BLaER1 treated with 17β-estradiol and CSF1 and Interleukin-3, amounts not matched to agents 10 nM and 100 nM (cell line): Measurements from ENCODE around the gene CADM4.

ENCODE experiments used
- H3K27ac ChIP-seq, 11 experiments: shearing (Covaris generic); formaldehyde crosslinking; 2 replicates each; pipeline ENCODE4 v1.8.1; 2022
- H3K27me3 ChIP-seq, 11 experiments: shearing (Covaris generic); formaldehyde crosslinking; 2 replicates each; pipeline ENCODE4 v1.8.1; 2022
- H3K36me3 ChIP-seq, 11 experiments: shearing (Covaris generic); formaldehyde crosslinking; 2 replicates each; pipeline ENCODE4 v1.8.1; 2022
- H3K4me1 ChIP-seq, 10 experiments: shearing (Covaris generic); formaldehyde crosslinking; 2 replicates each; pipeline ENCODE4 v1.8.1; 2022
- H3K4me2 ChIP-seq, 11 experiments: shearing (Covaris generic); formaldehyde crosslinking; 2 replicates each; pipeline ENCODE4 v1.8.1; 2022
- H3K4me3 ChIP-seq, 10 experiments: shearing (Covaris generic); formaldehyde crosslinking; 2 replicates each; pipeline ENCODE4 v1.8.1; 2022
- H3K9ac ChIP-seq, 11 experiments: shearing (Covaris generic); formaldehyde crosslinking; 2 replicates each; pipeline ENCODE4 v1.8.1; 2022
- H3K9me3 ChIP-seq, 11 experiments: shearing (Covaris generic); formaldehyde crosslinking; replicated peaks in 1 of 11; 2 replicates each; pipeline ENCODE4 v1.8.1; 2022
- H4K20me1 ChIP-seq, 11 experiments: shearing (Covaris generic); formaldehyde crosslinking; 2 replicates each; pipeline ENCODE4 v1.8.1; 2022
- Cebpa-rat ChIP-seq, 11 experiments: shearing (Covaris generic); IDR thresholded peaks; 2 replicates each; pipeline ENCODE4 v1.8.1; 2022

CADM4 gene

DNA sequence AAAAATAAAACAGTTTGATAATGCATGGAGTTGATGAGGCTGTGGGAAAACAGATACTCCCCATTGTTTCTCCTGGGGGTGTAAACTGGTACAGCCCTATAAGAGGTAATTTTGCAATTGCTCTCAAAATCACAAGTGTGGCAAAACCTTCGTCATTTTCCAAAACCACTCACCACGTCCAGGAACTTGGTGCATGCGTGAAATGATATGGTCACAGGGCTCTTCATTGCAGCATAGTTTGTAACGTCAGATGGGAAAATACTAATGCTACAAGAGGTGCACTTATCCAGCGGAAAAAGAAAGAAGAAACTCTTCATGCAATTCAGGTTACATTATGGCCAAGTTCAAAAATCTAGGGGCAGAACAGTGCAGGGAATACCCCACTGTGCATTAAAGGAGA lies 42.2 kb upstream of the CADM4 start:
- H3K36me3 ChIP-seq: no peaks in the 10 kb centered on the region
- H4K20me1 ChIP-seq: no peaks in the 10 kb centered on the region
- no peak for TF ChIP-seq Cebpa-rat (IDR thresholded peaks at IDR 0.05)
- H3K9me3 ChIP-seq: no peaks in the 10 kb centered on the region
- peaks cover 0 to 17% (median 0%) of the 10 kb centered on the region in 10 experiments; a peak in 7 of 20 replicates for H3K4me1 ChIP-seq
- H3K9ac ChIP-seq: no peak overlapping the region
- H3K27ac ChIP-seq: no peak overlapping the region
- no peak overlapping the region for H3K4me3 ChIP-seq
- H3K27me3 ChIP-seq: no peaks in the 10 kb centered on the region
- H3K4me2 ChIP-seq: no peak overlapping the region

DNA sequence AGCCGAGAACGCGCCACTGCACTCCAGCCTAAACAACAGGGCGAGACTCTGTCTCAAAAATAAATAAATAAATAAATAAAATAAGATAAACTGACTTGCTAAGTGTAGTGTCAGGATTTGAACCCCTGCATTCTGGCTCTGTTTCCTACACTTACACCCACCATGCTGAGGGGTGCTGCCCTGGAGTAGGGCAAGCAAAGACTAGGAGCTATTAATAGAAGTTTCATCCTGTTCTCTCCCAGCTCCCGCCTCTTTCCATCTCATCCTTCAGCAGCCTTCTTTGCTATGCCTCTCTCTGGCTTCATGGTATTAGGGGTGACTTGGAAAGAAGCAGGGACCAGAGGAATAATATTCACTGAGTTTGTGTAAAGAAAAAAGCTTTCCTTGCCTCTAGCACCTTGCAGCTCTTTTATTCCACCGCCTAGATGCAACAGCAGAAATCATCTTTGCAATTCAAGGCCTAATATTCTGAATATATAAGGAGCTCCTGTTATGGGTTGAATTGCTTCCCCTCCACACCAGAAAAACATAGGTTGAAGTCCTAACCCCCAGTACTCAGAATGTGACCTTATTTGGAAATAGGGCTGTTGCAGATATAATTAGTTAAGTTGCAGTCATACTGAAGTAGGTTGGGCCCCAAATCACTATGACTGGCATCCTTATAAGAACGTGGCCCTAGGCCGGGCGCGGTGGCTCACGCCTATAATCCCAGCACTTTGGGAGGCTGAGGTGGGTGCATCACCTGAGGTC lies 39.0 kb upstream of the CADM4 start:
- no peak overlapping the region for H3K4me2 ChIP-seq
- no peaks in the 10 kb centered on the region for H3K9me3 ChIP-seq
- peaks cover 12 to 49% (median 25%) of the 10 kb centered on the region in 10 experiments for H3K4me1 ChIP-seq
- no peaks in the 10 kb centered on the region for H3K36me3 ChIP-seq
- no peak overlapping the region for H3K4me3 ChIP-seq
- no peaks in the 10 kb centered on the region for H4K20me1 ChIP-seq
- TF ChIP-seq Cebpa-rat (IDR thresholded peaks at IDR 0.05): no peak
- H3K9ac ChIP-seq: no peak overlapping the region
- H3K27ac ChIP-seq: no peak overlapping the region
- no peaks in the 10 kb centered on the region for H3K27me3 ChIP-seq

DNA sequence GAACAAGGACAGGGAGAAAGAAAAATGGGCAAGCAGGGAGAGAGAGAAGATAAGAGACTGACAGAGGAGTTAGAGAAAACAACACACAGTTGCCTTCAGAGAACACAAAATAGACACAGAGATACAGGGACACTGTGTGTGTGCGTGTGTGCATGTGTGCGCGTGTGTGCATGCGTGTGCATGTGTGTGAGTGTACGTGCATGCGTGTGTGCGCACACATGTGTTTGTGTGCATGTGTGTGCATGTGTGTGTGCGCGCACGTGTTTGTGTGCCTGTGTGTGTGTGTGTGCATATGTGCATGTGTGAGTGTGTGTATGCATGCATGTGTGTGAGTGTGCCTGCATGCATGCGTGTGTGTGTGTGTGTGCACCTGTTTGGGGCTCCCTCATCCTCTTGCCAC lies 36.3 kb upstream of the CADM4 start:
- no peak overlapping the region for H3K4me3 ChIP-seq
- no peaks in the 10 kb centered on the region for H4K20me1 ChIP-seq
- H3K9me3 ChIP-seq: no peaks in the 10 kb centered on the region
- H3K36me3 ChIP-seq: no peaks in the 10 kb centered on the region
- no peak for TF ChIP-seq Cebpa-rat (IDR thresholded peaks at IDR 0.05)
- peak overlapping the region in 10 of 11 experiments; percentile 61 to 97 (median 87); a peak in 18 of 22 replicates for H3K27ac ChIP-seq
- peak overlapping the region; percentile 30 to 79 (median 61); a peak in 16 of 22 replicates for H3K9ac ChIP-seq
- no peaks in the 10 kb centered on the region for H3K27me3 ChIP-seq
- peaks cover 17 to 64% (median 53%) of the 10 kb centered on the region in 10 experiments for H3K4me1 ChIP-seq
- peak overlapping the region in 8 of 11 experiments; percentile 74 to 94 (median 87); a peak in 16 of 22 replicates for H3K4me2 ChIP-seq

DNA sequence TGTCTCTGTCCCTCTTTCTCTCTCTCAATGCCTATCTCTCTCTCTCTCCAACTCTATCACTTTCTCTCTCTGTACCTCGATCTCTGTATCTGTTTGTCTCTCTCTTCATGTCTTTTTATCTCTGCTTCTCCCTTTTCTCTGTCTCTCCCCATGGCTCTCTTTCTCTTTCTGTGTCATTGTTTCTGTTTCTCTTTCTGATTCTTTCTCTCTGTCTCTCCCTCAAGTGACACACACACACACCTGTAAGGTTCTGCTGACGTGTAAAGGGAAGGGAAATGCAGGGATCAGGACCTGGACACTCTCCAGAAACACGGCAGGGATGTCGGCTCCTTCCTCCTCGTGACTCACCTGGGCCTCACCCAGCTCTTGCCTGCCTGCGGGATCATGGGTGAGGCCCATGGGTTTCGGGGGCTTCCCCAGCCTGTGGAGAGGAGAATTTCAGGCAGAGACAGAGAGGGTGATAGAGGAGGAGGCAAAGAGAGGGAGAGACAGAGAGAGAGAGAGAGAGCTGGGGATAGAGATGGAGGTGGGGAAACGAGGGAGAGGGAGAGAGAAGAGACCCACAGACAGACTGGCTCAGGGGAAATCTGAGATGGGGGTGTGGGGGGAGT lies 35.7 kb upstream of the CADM4 start:
- no peak for TF ChIP-seq Cebpa-rat (IDR thresholded peaks at IDR 0.05)
- peak overlapping the region; percentile 33 to 94 (median 84); a peak in 21 of 22 replicates for H3K4me2 ChIP-seq
- no peaks in the 10 kb centered on the region for H3K36me3 ChIP-seq
- peak overlapping the region; percentile 61 to 97 (median 87) for H3K27ac ChIP-seq
- H3K9ac ChIP-seq: peak overlapping the region; percentile 30 to 79 (median 61); a peak in 20 of 22 replicates
- H3K4me3 ChIP-seq: peak overlapping the region in 1 of 10 experiments; percentile 10; a peak in 1 of 20 replicates
- no peaks in the 10 kb centered on the region for H3K9me3 ChIP-seq
- H4K20me1 ChIP-seq: no peaks in the 10 kb centered on the region
- no peaks in the 10 kb centered on the region for H3K27me3 ChIP-seq
- peaks cover 22 to 69% (median 58%) of the 10 kb centered on the region in 10 experiments for H3K4me1 ChIP-seq

DNA sequence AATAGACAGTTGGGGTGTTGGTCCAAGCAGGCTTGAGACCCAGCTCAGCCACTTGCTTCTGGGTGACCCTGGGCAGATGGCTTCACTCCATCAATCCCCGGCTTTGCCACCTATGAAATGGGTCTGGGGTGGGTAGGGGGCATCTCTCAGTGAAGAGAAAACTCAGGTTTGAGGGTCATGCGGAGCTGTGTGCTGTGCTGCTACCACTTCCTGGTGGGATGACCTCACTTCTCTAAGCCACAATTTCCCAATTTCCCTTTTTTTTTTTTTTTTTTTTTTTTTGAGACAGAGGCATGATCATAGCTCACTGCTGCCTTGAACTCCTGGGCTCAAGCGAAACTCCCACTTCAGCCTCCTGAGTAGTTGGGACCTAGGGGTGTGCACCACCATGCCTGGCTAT lies 34.9 kb upstream of the CADM4 start:
- Histone ChIP-seq H3K36me3 (no peaks in the 10 kb centered on the region), H3K4me3 (peak overlapping the region in 2 of 10 experiments; percentile 7 to 10; a peak in 2 of 20 replicates), H3K27ac (peak overlapping the region; percentile 61 to 97 (median 87)), H3K9me3 (no peaks in the 10 kb centered on the region), H3K9ac (peak overlapping the region; percentile 29 to 79 (median 68); a peak in 17 of 22 replicates), H3K4me2 (peak overlapping the region; percentile 33 to 94 (median 84); a peak in 21 of 22 replicates), H4K20me1 (no peaks in the 10 kb centered on the region; a peak in 1 of 22 replicates), H3K27me3 (no peaks in the 10 kb centered on the region), H3K4me1 (peaks cover 25 to 72% (median 60%) of the 10 kb centered on the region in 10 experiments)
- TF ChIP-seq Cebpa-rat (IDR thresholded peaks at IDR 0.05): peak in 5 of 11 experiments; percentile 25 to 62 (median 49); a peak in 3 of 22 replicates

DNA sequence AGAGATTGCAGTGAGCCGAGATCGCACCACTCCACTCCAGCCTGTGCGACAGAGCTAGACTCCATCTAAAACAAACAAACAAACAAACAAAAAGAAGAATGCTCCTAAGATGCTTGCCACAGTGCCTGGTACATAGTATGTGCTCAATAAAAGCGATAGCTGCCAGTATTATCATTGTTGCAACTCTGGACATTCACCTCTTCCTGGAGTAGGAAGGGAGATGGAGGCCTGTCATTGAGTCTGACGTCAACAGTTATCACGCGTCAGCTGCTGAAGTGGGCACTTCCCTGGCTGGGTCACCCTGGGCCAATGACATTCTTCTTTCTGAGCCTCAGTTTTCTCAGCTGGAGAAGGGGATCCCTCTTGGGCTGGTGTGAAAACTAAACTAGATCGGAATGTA lies 34.5 kb upstream of the CADM4 start:
- peak overlapping the region in 1 of 10 experiments; percentile 7; a peak in 1 of 20 replicates for H3K4me3 ChIP-seq
- peaks cover 25 to 72% (median 60%) of the 10 kb centered on the region in 10 experiments for H3K4me1 ChIP-seq
- H3K9ac ChIP-seq: peak overlapping the region in 10 of 11 experiments; percentile 29 to 79 (median 69); a peak in 15 of 22 replicates
- peak overlapping the region; percentile 61 to 97 (median 87) for H3K27ac ChIP-seq
- H3K4me2 ChIP-seq: peak overlapping the region; percentile 33 to 94 (median 84); a peak in 21 of 22 replicates
- no peak for TF ChIP-seq Cebpa-rat (IDR thresholded peaks at IDR 0.05)
- H3K27me3 ChIP-seq: no peaks in the 10 kb centered on the region
- H3K9me3 ChIP-seq: no peaks in the 10 kb centered on the region
- no peaks in the 10 kb centered on the region for H3K36me3 ChIP-seq
- peaks cover 0 to 2% (median 0%) of the 10 kb centered on the region in 11 experiments; a peak in 3 of 22 replicates for H4K20me1 ChIP-seq

DNA sequence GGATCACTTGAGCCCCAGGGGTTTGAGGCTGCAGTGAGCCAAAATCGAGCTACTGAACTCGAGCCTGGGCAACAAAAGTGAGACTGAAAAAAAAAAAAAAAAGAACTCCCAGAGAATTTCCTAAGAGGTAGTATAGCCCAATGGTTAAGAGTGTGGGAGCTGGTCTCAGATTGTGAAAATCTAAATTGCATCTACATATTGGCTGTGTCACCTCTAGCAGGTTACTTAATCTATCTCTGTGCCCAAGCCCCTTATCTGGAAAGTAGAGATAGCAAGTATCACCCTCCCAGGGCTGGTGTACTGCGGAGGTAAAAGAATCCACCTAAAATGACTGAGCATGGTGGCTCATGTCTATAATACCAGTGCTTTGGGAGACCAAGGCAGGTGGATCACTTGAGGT lies 34.0 kb upstream of the CADM4 start:
- Histone ChIP-seq H3K4me1 (peaks cover 25 to 69% (median 60%) of the 10 kb centered on the region in 10 experiments), H3K9ac (peak overlapping the region in 1 of 11 experiments; percentile 68; a peak in 2 of 22 replicates), H3K27me3 (no peaks in the 10 kb centered on the region), H4K20me1 (peaks cover 0 to 5% (median 0%) of the 10 kb centered on the region in 11 experiments; a peak in 3 of 22 replicates), H3K9me3 (no peaks in the 10 kb centered on the region), H3K4me2 (peak overlapping the region in 8 of 11 experiments; percentile 74 to 94 (median 87); a peak in 15 of 22 replicates), H3K27ac (peak overlapping the region; percentile 61 to 97 (median 87); a peak in 20 of 22 replicates), H3K36me3 (no peaks in the 10 kb centered on the region), H3K4me3 (no peak overlapping the region)
- TF ChIP-seq Cebpa-rat (IDR thresholded peaks at IDR 0.05): no peak

DNA sequence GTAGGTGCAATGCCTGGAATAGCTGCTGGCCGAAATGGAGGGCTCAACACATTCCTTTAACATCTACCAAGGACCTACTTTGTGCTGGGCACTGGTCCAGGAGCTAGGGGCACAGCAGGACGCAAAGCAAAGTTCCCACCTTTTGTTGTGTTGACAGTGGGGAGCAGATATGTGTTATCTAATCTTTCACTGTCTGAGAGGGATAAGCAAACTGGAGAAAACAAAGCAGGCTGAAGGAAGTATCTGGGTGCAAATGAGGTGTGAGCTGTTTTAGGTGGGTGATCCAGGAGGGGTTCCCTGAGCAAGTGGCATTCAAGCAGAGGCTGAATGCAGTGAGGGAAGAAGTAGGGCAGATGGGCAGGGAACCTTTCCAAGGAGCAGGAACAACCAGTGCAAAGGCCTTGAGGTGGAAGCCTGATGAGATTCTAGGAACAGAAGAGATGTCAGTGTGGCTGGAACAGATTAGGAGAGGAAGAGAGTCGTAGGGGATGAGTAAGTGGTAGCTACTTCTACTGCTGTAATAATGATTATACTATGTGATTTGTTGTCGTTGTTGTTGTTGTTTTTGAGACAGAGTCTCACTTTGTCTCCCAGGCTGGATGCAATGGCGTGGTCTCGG lies 32.5 kb upstream of the CADM4 start:
- no peak overlapping the region for H3K4me3 ChIP-seq
- no peaks in the 10 kb centered on the region for H3K9me3 ChIP-seq
- peaks cover 34 to 75% (median 69%) of the 10 kb centered on the region in 10 experiments for H3K4me1 ChIP-seq
- H4K20me1 ChIP-seq: peaks cover 9 to 15% (median 10%) of the 10 kb centered on the region in 11 experiments
- H3K4me2 ChIP-seq: peak overlapping the region in 8 of 11 experiments; percentile 6 to 94 (median 85); a peak in 14 of 22 replicates
- TF ChIP-seq Cebpa-rat (IDR thresholded peaks at IDR 0.05): no peak
- peak overlapping the region in 10 of 11 experiments; percentile 0 to 97 (median 82); a peak in 15 of 22 replicates for H3K27ac ChIP-seq
- H3K9ac ChIP-seq: peak overlapping the region in 1 of 11 experiments; percentile 31; a peak in 1 of 22 replicates
- H3K27me3 ChIP-seq: no peaks in the 10 kb centered on the region
- peaks cover 6 to 9% (median 7%) of the 10 kb centered on the region in 11 experiments for H3K36me3 ChIP-seq
